ENCODE measurements around the gene ARFRP1. TPM values are rescaled to one million over a fixed set of nuclear protein-coding genes. Genes with fewer than 3 reads are reported as not detected.

The ARFRP1 gene
- 39.6 and 54.9 TPM in 2 replicates for total RNA-seq

GRCh38 chr20:63707558-63708300, at the start of gene ARFRP1, which contains the start of gene ZGPAT:
Gene ARFRP1, minus strand, starts transcription at chr20:63707976. Its CDS starts 885 bp downstream, at chr20:63707091.
Gene ZGPAT, plus strand, starts transcription at chr20:63708039. Its CDS starts 542 bp downstream, at chr20:63708581.

GRCh38 chr20:63739130-63740069, 31.6 kb upstream of the ARFRP1 start, which contains the start of gene SLC2A4RG:
Gene SLC2A4RG, plus strand, starts transcription at chr20:63739776. Its CDS starts 137 bp downstream, at chr20:63739913.

GRCh38 chr20:63735859-63736718, 28.3 kb upstream of the ARFRP1 start, which contains the start of gene LIME1:
Gene LIME1, plus strand, starts transcription at chr20:63736664. Its CDS starts 886 bp downstream, at chr20:63737550.

GRCh38 chr20:63696628-63697356, 11.0 kb downstream of the ARFRP1 start, which contains the start of gene TNFRSF6B:
Gene TNFRSF6B, plus strand, starts transcription at chr20:63696652. Its CDS starts 116 bp downstream, at chr20:63696768.

GRCh38 chr20:63657937-63658748, 49.6 kb downstream of the ARFRP1 start, which contains the start of gene RTEL1:
Gene RTEL1, plus strand, starts transcription at chr20:63658312. Its CDS starts 1,091 bp downstream, at chr20:63659403.

GRCh38 chr20:63653041-63653973, 54.5 kb downstream of the ARFRP1 start, which contains the start of gene STMN3:
Gene STMN3, minus strand, starts transcription at chr20:63653424. Its CDS starts 79 bp downstream, at chr20:63653345.

Other genes starting within 250 kb of the ARFRP1 start
- gene KCNQ2, start 235.3 kb downstream of the ARFRP1 start, total RNA-seq: not detected in 2 replicates
- 1.0 and 2.0 TPM in 2 replicates for gene EEF1A2, start 208.9 kb downstream of the ARFRP1 start, total RNA-seq
- 12.1 and 14.5 TPM in 2 replicates for gene PPDPF, start 187.2 kb downstream of the ARFRP1 start, total RNA-seq
- under 0.01 TPM in 2 replicates for gene PTK6, start 170.6 kb downstream of the ARFRP1 start, total RNA-seq
- gene SRMS, start 160.2 kb downstream of the ARFRP1 start, total RNA-seq: not detected in 2 replicates
- 0.63 and 0.94 TPM in 2 replicates for gene FNDC11, start 153.8 kb downstream of the ARFRP1 start, total RNA-seq
- gene HELZ2, start 133.7 kb downstream of the ARFRP1 start, total RNA-seq: 31.0 and 44.7 TPM in 2 replicates
- 8.5 and 9.3 TPM in 2 replicates for gene GMEB2, start 80.9 kb downstream of the ARFRP1 start, total RNA-seq
- gene STMN3, start 54.6 kb downstream of the ARFRP1 start, total RNA-seq: 2.7 and 3.4 TPM in 2 replicates
- gene RTEL1, start 49.7 kb downstream of the ARFRP1 start, total RNA-seq: 10.0 and 13.1 TPM in 2 replicates
- gene TNFRSF6B, start 11.3 kb downstream of the ARFRP1 start, total RNA-seq: 10.2 and 60.2 TPM in 2 replicates
- gene ZGPAT, start 63 bp upstream of the ARFRP1 start, total RNA-seq: 17.9 and 21.7 TPM in 2 replicates
- gene LIME1, start 28.7 kb upstream of the ARFRP1 start, total RNA-seq: 2.2 and 4.3 TPM in 2 replicates
- 12.4 and 12.5 TPM in 2 replicates for gene SLC2A4RG, start 31.8 kb upstream of the ARFRP1 start, total RNA-seq
- gene ZBTB46, start 123.3 kb upstream of the ARFRP1 start, total RNA-seq: 7.8 and 12.8 TPM in 2 replicates
- not detected in 2 replicates for gene ABHD16B, start 153.5 kb upstream of the ARFRP1 start, total RNA-seq
- 101 and 131 TPM in 2 replicates for gene TPD52L2, start 157.3 kb upstream of the ARFRP1 start, total RNA-seq
- 82.5 and 84.7 TPM in 2 replicates for gene DNAJC5, start 187.2 kb upstream of the ARFRP1 start, total RNA-seq
- 25.3 and 29.2 TPM in 2 replicates for gene UCKL1, start 248.4 kb upstream of the ARFRP1 start, total RNA-seq